ENCODE data around the gene MVB12A. TPM values are rescaled to one million over a fixed set of nuclear protein-coding genes. Genes with fewer than 3 reads are reported as not detected.

The MVB12A gene
- total and polyA plus RNA-seq, 2 experiments from 2014 or later: 49.6 to 68.3 TPM

DNA sequence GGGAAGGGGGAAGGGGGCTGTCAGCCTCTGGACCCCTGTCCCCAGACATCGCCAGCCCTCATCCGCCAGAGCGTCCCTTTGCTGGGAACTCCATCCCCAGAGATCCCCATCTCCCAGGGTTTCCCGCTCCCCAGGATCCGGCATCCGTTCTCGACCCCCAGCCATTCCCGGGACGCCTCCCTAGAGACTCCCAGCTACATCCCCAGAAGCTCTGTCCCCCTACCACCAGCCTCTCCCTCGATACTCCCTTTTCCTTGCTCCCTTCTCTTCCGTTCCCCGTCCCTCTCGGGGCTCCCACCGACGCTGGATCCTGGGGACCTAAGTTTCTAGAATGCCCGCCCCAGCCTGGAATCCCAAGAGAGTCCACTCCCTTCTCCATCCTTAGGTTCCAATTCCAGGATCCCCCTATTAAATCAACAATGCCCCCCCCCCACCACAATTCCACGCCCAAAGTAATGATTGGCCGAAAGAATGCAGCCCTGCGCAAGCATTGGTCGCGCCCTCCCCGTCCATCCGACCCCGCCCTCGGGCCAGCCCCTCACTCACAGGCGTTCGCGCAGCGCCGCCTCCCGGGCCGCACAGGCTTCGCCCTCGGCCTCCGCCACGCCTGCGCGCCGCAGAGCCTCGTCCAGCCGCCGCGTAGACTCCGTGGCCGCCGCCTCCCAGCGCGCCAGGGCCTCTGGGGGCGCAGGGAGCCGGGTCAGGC is 29.0 kb upstream of the MVB12A start:
- TF ChIP-seq EZH2phosphoT487 (IDR thresholded peaks at IDR 0.05; ENCODE audit: insufficient read depth, low read depth) (no peak), EZH2 (IDR thresholded peaks at IDR 0.05; ENCODE audit: insufficient read depth, poor library complexity, severe bottlenecking) (no peak)
- H3K27me3 ChIP-seq (replicated peaks; ENCODE audit: insufficient read depth): no peaks in the 10 kb centered on the region; the same call in 1 of the 2 replicates
- in situ Hi-C loops (cut with MboI): no loop called here

DNA sequence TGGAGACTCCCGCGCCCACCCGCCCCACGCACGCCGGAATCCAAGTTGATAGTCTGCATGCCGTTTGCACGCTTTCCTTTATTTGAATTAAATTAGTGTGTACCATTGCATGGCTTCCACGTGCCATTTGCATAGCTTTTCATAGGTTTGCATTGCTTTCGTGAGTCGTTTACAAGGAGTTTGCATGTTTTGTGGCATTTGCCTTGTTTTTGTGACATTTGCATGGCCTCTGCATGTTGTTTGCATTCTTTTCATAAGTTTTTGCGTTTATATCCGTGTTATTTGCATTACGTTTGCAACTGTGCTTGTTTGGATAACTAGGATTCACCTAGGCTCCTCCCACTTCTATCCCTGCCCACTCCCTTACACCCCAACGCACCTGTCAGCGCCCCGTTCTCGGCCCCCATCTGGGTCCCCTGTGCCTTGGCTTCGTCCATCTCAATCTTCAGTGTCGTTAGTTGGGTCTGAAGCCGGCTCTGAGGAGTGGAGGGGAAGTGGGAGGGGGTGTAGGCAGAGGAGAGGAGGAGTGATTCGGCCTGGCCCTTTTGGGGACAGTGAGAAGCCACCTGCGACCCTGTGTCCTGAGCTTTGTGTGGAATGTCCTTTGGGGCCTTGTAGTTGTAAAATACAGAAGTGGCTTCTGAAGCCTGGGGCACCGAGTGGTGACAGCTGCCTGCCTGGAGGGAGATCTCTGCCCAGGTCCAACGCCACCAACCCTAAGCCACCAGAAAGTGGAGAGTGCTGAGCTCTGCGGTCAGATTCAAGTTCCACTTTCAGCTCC is 28.3 kb upstream of the MVB12A start:
- WGBS, 2 experiments (ENCODE audit: low coverage in 1 of 2, low lambda C conversion rate in 2 of 2, missing lambda C conversion rate in 2 of 2): 13 to 20% methylated on average over 20 to 26 of the region's 26 CpGs
- Histone ChIP-seq H3K4me2 (ENCODE audit: unreplicated experiment) (peak overlapping the region; percentile 81), H3F3A (ENCODE audit: insufficient read depth) (peaks cover 8% of the 10 kb centered on the region; the same call in 1 of the 2 replicates), H3K36me3 (ENCODE audit: low read depth) (no peaks in the 10 kb centered on the region), H4K20me1 (ENCODE audit: insufficient read depth) (no peaks in the 10 kb centered on the region), H3K79me2 (ENCODE audit: insufficient read depth) (no peaks in the 10 kb centered on the region), H3K9ac (0 out of 2 replicates have a peak overlapping the region, but pooled peaks have one; percentile 27), H3K4me3 (peak overlapping the region; percentile 81), H2AFZ (peak overlapping the region; percentile 96), H3K4me1 (ENCODE audit: insufficient read depth) (no peaks in the 10 kb centered on the region), H3K27me3 (replicated peaks; ENCODE audit: insufficient read depth) (no peaks in the 10 kb centered on the region; the same call in 1 of the 2 replicates), H3K27ac (no peak overlapping the region), H3K9me2 (ENCODE audit: insufficient read depth) (no peaks in the 10 kb centered on the region), H3K9me3 (ENCODE audit: low read depth) (no peaks in the 10 kb centered on the region)
- DNase-seq: no peak
- in situ Hi-C loops (cut with MboI): no loop called here
- TF ChIP-seq EZH2phosphoT487 (IDR thresholded peaks at IDR 0.05; ENCODE audit: insufficient read depth, low read depth) (no peak), EZH2 (IDR thresholded peaks at IDR 0.05; ENCODE audit: insufficient read depth, poor library complexity, severe bottlenecking) (no peak)

More for the DNA sequence above, 29.0 kb upstream of the MVB12A start:
- peak; percentile 96 for DNase-seq
- peaks cover 8% of the 10 kb centered on the region; the same call in 1 of the 2 replicates for H3F3A ChIP-seq (ENCODE audit: insufficient read depth)
- 2 to 6% methylated on average over 17 to 47 of the region's 50 CpGs for WGBS, 2 experiments (ENCODE audit: low coverage in 1 of 2, low lambda C conversion rate in 2 of 2, missing lambda C conversion rate in 2 of 2)
- H3K4me3 ChIP-seq: peak overlapping the region; percentile 81
- no peak overlapping the region for H3K27ac ChIP-seq
- peak overlapping the region; percentile 81 for H3K4me2 ChIP-seq (ENCODE audit: unreplicated experiment)
- H3K4me1 ChIP-seq (ENCODE audit: insufficient read depth): no peaks in the 10 kb centered on the region
- no peaks in the 10 kb centered on the region for H3K9me2 ChIP-seq (ENCODE audit: insufficient read depth)
- no peaks in the 10 kb centered on the region for H4K20me1 ChIP-seq (ENCODE audit: insufficient read depth)
- H3K36me3 ChIP-seq (ENCODE audit: low read depth): no peaks in the 10 kb centered on the region
- peak overlapping the region; percentile 55 for H3K9ac ChIP-seq
- peak overlapping the region; percentile 96 for H2AFZ ChIP-seq
- no peaks in the 10 kb centered on the region for H3K79me2 ChIP-seq (ENCODE audit: insufficient read depth)
- H3K9me3 ChIP-seq (ENCODE audit: low read depth): no peaks in the 10 kb centered on the region

- peak; percentile 17 for DNase-seq
- in situ Hi-C loops (cut with MboI): no loop called here
- Histone ChIP-seq H4K20me1 (ENCODE audit: insufficient read depth) (no peaks in the 10 kb centered on the region), H3K4me1 (ENCODE audit: insufficient read depth) (no peaks in the 10 kb centered on the region), H3F3A (ENCODE audit: insufficient read depth) (peaks cover 8% of the 10 kb centered on the region; the same call in 1 of the 2 replicates), H3K27ac (no peak overlapping the region), H3K4me3 (no peak overlapping the region), H3K4me2 (ENCODE audit: unreplicated experiment) (no peak overlapping the region), H3K27me3 (replicated peaks; ENCODE audit: insufficient read depth) (no peaks in the 10 kb centered on the region; the same call in 1 of the 2 replicates), H3K9ac (no peak overlapping the region), H3K9me2 (ENCODE audit: insufficient read depth) (no peaks in the 10 kb centered on the region), H3K79me2 (ENCODE audit: insufficient read depth) (no peaks in the 10 kb centered on the region), H2AFZ (no peak overlapping the region), H3K9me3 (ENCODE audit: low read depth) (no peaks in the 10 kb centered on the region), H3K36me3 (ENCODE audit: low read depth) (no peaks in the 10 kb centered on the region)
- 42 to 48% methylated on average over 2 of the region's 2 CpGs for WGBS, 2 experiments (ENCODE audit: low coverage in 1 of 2, low lambda C conversion rate in 2 of 2, missing lambda C conversion rate in 2 of 2)
- no peak for TF ChIP-seq EZH2 (IDR thresholded peaks at IDR 0.05; ENCODE audit: insufficient read depth, poor library complexity, severe bottlenecking)
- TF ChIP-seq EZH2phosphoT487 (IDR thresholded peaks at IDR 0.05; ENCODE audit: insufficient read depth, low read depth): no peak
These were observed 26.8 kb upstream of the MVB12A start for GRCh38 chr19:17393002-17393401.

- TF ChIP-seq EZH2phosphoT487 (IDR thresholded peaks at IDR 0.05; ENCODE audit: insufficient read depth, low read depth) (no peak), EZH2 (IDR thresholded peaks at IDR 0.05; ENCODE audit: insufficient read depth, poor library complexity, severe bottlenecking) (no peak)
These were observed 25.9 kb upstream of the MVB12A start, which contains the start of gene CCDC194 for GRCh38 chr19:17393914-17394313. TSS of gene CCDC194 (minus strand) at chr19:17394196. CDS start at chr19:17394158, 38 bp downstream.

More at GRCh38 chr19:17393914-17394313, 25.9 kb upstream of the MVB12A start, which contains the start of gene CCDC194:
- Histone ChIP-seq H4K20me1 (ENCODE audit: insufficient read depth) (no peaks in the 10 kb centered on the region), H3K27ac (no peak within 1 kb of the TSS), H3K27me3 (replicated peaks; ENCODE audit: insufficient read depth) (no peaks in the 10 kb centered on the region; the same call in 1 of the 2 replicates), H3F3A (ENCODE audit: insufficient read depth) (peaks cover 8% of the 10 kb centered on the region; the same call in 1 of the 2 replicates), H3K9me2 (ENCODE audit: insufficient read depth) (no peaks in the 10 kb centered on the region), H3K4me1 (ENCODE audit: insufficient read depth) (no peaks in the 10 kb centered on the region), H3K9ac (no peak within 1 kb of the TSS), H3K9me3 (ENCODE audit: low read depth) (no peaks in the 10 kb centered on the region), H3K79me2 (ENCODE audit: insufficient read depth) (no peaks in the 10 kb centered on the region), H3K4me3 (no peak within 1 kb of the TSS), H2AFZ (peak within 1 kb of the TSS; percentile 66), H3K36me3 (ENCODE audit: low read depth) (no peaks in the 10 kb centered on the region), H3K4me2 (ENCODE audit: unreplicated experiment) (no peak within 1 kb of the TSS)
- WGBS, 2 experiments (ENCODE audit: low coverage in 1 of 2, low lambda C conversion rate in 2 of 2, missing lambda C conversion rate in 2 of 2): 10 to 11% methylated on average over 41 of the region's 41 CpGs
- DNase-seq: peak; percentile 14
- in situ Hi-C loops (cut with MboI): no loop called here

Measured in GM23248 (cell line).